KMS-11 (cell line): ENCODE data around the gene IL19.

Experiments
- H2AFZ ChIP-seq: fragments of 200-600 bp; sonication (generic); 2 replicates; pipeline ENCODE4 v1.6.1; 2016; ENCODE audit warnings: antibody characterized with exemption, mixed run types, low read depth
- H3K27ac ChIP-seq: fragments of 200-600 bp; sonication (generic); 2 replicates; pipeline ENCODE4 v1.6.1; 2016; ENCODE audit warnings: mild to moderate bottlenecking, mixed run types
- H3K27me3 ChIP-seq: fragments of 200-600 bp; sonication (generic); 2 replicates; pipeline ENCODE4 v1.6.1; 2017; ENCODE audit warnings: mild to moderate bottlenecking, low read depth, mixed run types, moderate library complexity; ENCODE audit not compliant: insufficient read depth
- H3K36me3 ChIP-seq: fragments of 200-600 bp; sonication (generic); 2 replicates; pipeline ENCODE4 v1.6.1; 2017; ENCODE audit warnings: mild to moderate bottlenecking, mixed run types; ENCODE audit not compliant: insufficient read depth
- H3K4me1 ChIP-seq: fragments of 200-600 bp; sonication (generic); 2 replicates; pipeline ENCODE4 v1.6.1; 2016; ENCODE audit warnings: mild to moderate bottlenecking, low read depth, mixed run types; ENCODE audit not compliant: poor library complexity, severe bottlenecking
- H3K4me2 ChIP-seq: fragments of 200-600 bp; sonication (generic); 2 replicates; pipeline ENCODE4 v1.7.0; 2016; ENCODE audit warnings: mild to moderate bottlenecking, mixed run types
- H3K4me3 ChIP-seq: fragments of 200-600 bp; sonication (generic); IDR thresholded peaks from 2 replicates; pipeline ENCODE4 v1.6.1; 2017; ENCODE audit warnings: low read depth, low read length, mixed read lengths; ENCODE audit not compliant: insufficient read depth
- H3K79me2 ChIP-seq: fragments of 200-600 bp; sonication (generic); 2 replicates; pipeline ENCODE4 v1.6.1; 2016; ENCODE audit warnings: low read depth, mixed run types; ENCODE audit not compliant: insufficient read depth
- H3K9ac ChIP-seq: fragments of 200-600 bp; sonication (generic); 2 replicates; pipeline ENCODE4 v1.6.1; 2016; ENCODE audit warnings: mild to moderate bottlenecking, mixed run types
- H4K20me1 ChIP-seq: fragments of 200-600 bp; sonication (generic); 2 replicates; pipeline ENCODE4 v1.6.1; 2016; ENCODE audit warnings: mild to moderate bottlenecking, mixed run types; ENCODE audit not compliant: insufficient read depth
- TF ChIP-seq, protein P1 (sequence below): fragments of 200-600 bp; sonication (generic); conservative IDR thresholded peaks from 2 replicates; pipeline ENCODE4 v1.6.1; 2017; ENCODE audit warnings: low read depth, mild to moderate bottlenecking, antibody characterized with exemption, low read length, moderate library complexity, mixed read lengths

The IL19 gene

GRCh38 chr1:206752481-206752880 is 18.1 kb upstream of the IL19 start:
- Histone ChIP-seq H4K20me1 (no peaks in the 10 kb centered on the region), H3K27ac (no peak overlapping the region), H3K79me2 (no peaks in the 10 kb centered on the region), H3K4me3 (no peak overlapping the region), H3K27me3 (no peaks in the 10 kb centered on the region), H3K9ac (no peak overlapping the region), H3K36me3 (no peaks in the 10 kb centered on the region), H3K4me2 (no peak overlapping the region), H2AFZ (no peak overlapping the region), H3K4me1 (no peaks in the 10 kb centered on the region)
- TF ChIP-seq, protein P1, sequence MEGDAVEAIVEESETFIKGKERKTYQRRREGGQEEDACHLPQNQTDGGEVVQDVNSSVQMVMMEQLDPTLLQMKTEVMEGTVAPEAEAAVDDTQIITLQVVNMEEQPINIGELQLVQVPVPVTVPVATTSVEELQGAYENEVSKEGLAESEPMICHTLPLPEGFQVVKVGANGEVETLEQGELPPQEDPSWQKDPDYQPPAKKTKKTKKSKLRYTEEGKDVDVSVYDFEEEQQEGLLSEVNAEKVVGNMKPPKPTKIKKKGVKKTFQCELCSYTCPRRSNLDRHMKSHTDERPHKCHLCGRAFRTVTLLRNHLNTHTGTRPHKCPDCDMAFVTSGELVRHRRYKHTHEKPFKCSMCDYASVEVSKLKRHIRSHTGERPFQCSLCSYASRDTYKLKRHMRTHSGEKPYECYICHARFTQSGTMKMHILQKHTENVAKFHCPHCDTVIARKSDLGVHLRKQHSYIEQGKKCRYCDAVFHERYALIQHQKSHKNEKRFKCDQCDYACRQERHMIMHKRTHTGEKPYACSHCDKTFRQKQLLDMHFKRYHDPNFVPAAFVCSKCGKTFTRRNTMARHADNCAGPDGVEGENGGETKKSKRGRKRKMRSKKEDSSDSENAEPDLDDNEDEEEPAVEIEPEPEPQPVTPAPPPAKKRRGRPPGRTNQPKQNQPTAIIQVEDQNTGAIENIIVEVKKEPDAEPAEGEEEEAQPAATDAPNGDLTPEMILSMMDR, result no peak

DNA sequence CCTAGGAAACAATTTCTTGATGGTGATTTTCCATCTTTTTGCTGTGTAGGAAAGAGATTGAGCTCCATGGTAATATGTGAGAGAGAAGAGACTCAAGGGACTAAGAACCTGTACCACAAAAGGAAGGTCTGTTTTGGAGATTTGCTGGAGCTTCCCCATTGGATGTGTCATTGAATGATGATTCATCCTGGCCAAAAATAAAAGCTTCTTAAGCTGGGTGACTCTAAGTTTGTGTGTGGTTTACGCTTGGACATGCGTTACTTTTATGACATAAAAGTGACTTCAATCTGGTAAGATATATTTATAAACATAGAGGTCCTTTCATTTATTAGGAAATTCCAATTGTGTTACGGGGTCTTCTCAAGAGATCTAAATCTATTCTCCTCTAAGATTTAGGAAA is 17.4 kb upstream of the IL19 start:
- no peak overlapping the region for H3K4me2 ChIP-seq
- no peak overlapping the region for H3K27ac ChIP-seq
- no peak overlapping the region for H3K4me3 ChIP-seq

DNA sequence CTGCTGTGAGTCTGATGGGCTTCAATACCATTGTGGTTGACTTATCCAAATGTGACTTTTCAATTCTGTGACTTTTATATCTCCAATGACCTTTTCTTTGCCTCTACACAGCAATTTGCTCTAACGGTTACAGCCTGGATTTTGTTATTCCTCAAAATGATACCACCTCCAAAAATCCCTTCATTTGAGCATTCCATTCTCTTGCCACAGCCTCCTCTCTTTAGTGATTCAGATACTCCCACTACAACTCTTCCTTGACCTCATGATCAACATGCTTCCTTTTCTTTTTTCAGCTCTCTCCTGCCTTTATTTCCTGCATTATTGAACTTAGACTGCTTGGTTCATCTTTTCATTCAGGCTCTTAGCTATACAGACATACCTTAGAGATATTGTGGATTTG is 16.6 kb upstream of the IL19 start:
- H3K4me2 ChIP-seq, result no peak overlapping the region

More for the DNA sequence above, 17.4 kb upstream of the IL19 start:
- TF ChIP-seq, protein P1, result no peak
- H3K79me2 ChIP-seq, result no peaks in the 10 kb centered on the region
- no peaks in the 10 kb centered on the region for H3K36me3 ChIP-seq
- no peak overlapping the region for H2AFZ ChIP-seq
- no peak overlapping the region for H3K9ac ChIP-seq
- no peaks in the 10 kb centered on the region for H3K4me1 ChIP-seq
- no peaks in the 10 kb centered on the region for H3K27me3 ChIP-seq
- H4K20me1 ChIP-seq, result no peaks in the 10 kb centered on the region

DNA sequence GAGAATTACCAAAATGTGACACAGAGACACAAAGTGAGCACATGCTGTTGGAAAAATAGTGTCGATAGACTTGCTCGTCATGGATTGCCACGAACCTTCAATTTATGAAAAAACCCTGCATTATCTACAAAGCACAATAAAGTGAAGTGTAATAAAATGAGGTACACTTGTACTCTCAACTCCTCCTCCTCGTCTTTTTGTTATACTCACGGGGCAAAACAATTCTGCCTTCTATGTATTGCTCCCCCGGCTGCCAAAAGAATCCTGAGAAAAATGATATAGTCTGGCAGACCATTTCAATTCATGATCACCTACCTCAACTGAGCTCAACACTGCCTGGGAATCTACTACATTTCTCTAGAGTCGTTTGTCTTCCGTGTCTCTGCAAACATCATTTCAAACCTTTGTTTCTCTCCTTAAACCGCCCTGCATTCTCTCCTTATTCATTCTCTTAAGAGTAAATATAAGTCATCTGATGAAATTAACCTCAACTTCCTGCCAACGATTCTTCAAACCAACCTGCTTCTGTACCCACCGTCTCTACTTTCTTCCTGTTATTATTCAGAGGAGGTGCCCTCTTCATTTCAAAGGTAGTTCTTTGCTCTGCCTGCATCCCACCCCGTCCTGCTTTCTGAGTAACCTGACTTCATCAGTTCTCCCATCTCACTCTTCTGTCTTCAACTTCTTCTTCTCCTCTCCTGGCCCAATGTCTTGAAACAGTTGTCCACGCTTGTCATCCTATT is 12.9 kb upstream of the IL19 start:
- Histone ChIP-seq H3K4me1 (no peaks in the 10 kb centered on the region), H3K4me3 (no peak overlapping the region), H3K36me3 (no peaks in the 10 kb centered on the region), H3K4me2 (no peak overlapping the region), H4K20me1 (no peaks in the 10 kb centered on the region), H3K27ac (no peak overlapping the region), H3K27me3 (no peaks in the 10 kb centered on the region), H3K79me2 (no peaks in the 10 kb centered on the region), H2AFZ (no peak overlapping the region), H3K9ac (no peak overlapping the region)
- TF ChIP-seq, protein P1, result no peak

More for the DNA sequence above, 16.6 kb upstream of the IL19 start:
- H3K79me2 ChIP-seq, result no peaks in the 10 kb centered on the region
- no peak overlapping the region for H3K27ac ChIP-seq
- no peak overlapping the region for H3K9ac ChIP-seq
- TF ChIP-seq, protein P1, result no peak
- H3K27me3 ChIP-seq, result no peaks in the 10 kb centered on the region
- no peaks in the 10 kb centered on the region for H3K4me1 ChIP-seq
- no peak overlapping the region for H3K4me3 ChIP-seq
- H3K36me3 ChIP-seq, result no peaks in the 10 kb centered on the region
- no peaks in the 10 kb centered on the region for H4K20me1 ChIP-seq
- no peak overlapping the region for H2AFZ ChIP-seq
